Measurements from ENCODE around the gene KRTAP10-7.

GRCh38 chr21:44593598-44594405 is 6.6 kb upstream of the KRTAP10-7 start:
- TF ChIP-seq CTCF (IDR thresholded peaks at IDR 0.05) (no peak), POLR2A (IDR thresholded peaks at IDR 0.05) (no peak)

Measured in tibial nerve (tissue), 3 donors.